ENCODE data around the gene TBL1XR1. TPM values are rescaled to one million over a fixed set of nuclear protein-coding genes. Genes with fewer than 3 reads are reported as not detected.

The TBL1XR1 gene
- total RNA-seq, 1 experiment from 2014 or later, result 175 TPM

GRCh38 chr3:177135841-177136492, 61.3 kb downstream of the TBL1XR1 start:
- no peaks in the 10 kb centered on the region for H3K9me3 Mint-ChIP-seq
- H2BK15ac ChIP-seq (ENCODE audit: low read depth, low read length), result no peak overlapping the region
- no peak overlapping the region for H4K8ac ChIP-seq (replicated peaks; ENCODE audit: insufficient read length, low read depth, low read length)
- no peak for DNase-seq
- H3T11ph ChIP-seq (ENCODE audit: low read length), result no peak overlapping the region
- H3K27me3 ChIP-seq (ENCODE audit: insufficient read depth, low read length), result no peaks in the 10 kb centered on the region
- H3K4ac ChIP-seq (ENCODE audit: low read depth, low read length), result no peak overlapping the region
- no peak overlapping the region for H3K9ac ChIP-seq (ENCODE audit: extremely low read depth, insufficient read length, low read length)
- no peak overlapping the region for H3K4me3 Mint-ChIP-seq
- WGBS (ENCODE audit: extremely low coverage, insufficient read length, low lambda C conversion rate), result no CpG with 5 or more reads among the region's 10 CpGs
- H3K4me2 ChIP-seq (ENCODE audit: insufficient read depth, insufficient read length, low read length), result no peak overlapping the region
- H3K4me1 ChIP-seq (ENCODE audit: insufficient read depth, low read length), result peaks cover 4% of the 10 kb centered on the region; the same call in 1 of the 2 replicates
- no peak overlapping the region for H3K27ac ChIP-seq (ENCODE audit: insufficient read length, low read depth, low read length)
- peaks cover 10 to 23% (median 19%) of the 10 kb centered on the region in 3 experiments; a peak in 6 of 7 replicates for H3K36me3 Mint-ChIP-seq (ENCODE audit: insufficient read depth in 1 of 3, low read depth in 3 of 3)
- no peaks in the 10 kb centered on the region for H3K23me2 ChIP-seq (ENCODE audit: insufficient read length, low read depth, low read length, poor library complexity, severe bottlenecking)
- H2AFZ ChIP-seq (ENCODE audit: low read length), result no peak overlapping the region
- H4K91ac ChIP-seq (ENCODE audit: insufficient read length, low read depth, low read length), result no peak overlapping the region
- no peak for TF ChIP-seq CTCF (conservative IDR thresholded peaks at IDR 0.05)
- no peak overlapping the region for H3K23ac ChIP-seq (ENCODE audit: insufficient read length, low read depth, low read length)
- no peak overlapping the region for H3K56ac ChIP-seq (ENCODE audit: insufficient read length, low read depth, low read length)
- H2BK20ac ChIP-seq (ENCODE audit: low read depth, low read length, poor library complexity, severe bottlenecking), result no peak overlapping the region
- H3K9me3 ChIP-seq (ENCODE audit: control insufficient read depth, low read depth, low read length), result no peaks in the 10 kb centered on the region
- no peak overlapping the region for H3K18ac ChIP-seq (ENCODE audit: insufficient read length, low read depth, low read length)
- no peaks in the 10 kb centered on the region for H3K27me3 Mint-ChIP-seq (ENCODE audit: low read depth)
- no peak overlapping the region for H3K14ac ChIP-seq (ENCODE audit: insufficient read depth, low read length)
- H3K4me1 Mint-ChIP-seq, result peaks cover 28 to 40% of the 10 kb centered on the region in 2 experiments
- no peak overlapping the region for H4K5ac ChIP-seq (ENCODE audit: insufficient read length, low read depth, low read length)
- no peak overlapping the region for H2AK5ac ChIP-seq (ENCODE audit: insufficient read length, low read length)
- peaks cover 10% of the 10 kb centered on the region for H3K79me1 ChIP-seq (ENCODE audit: insufficient read depth, low read depth, low read length, poor library complexity, severe bottlenecking)
- 0 out of 7 replicates have a peak overlapping the region, but pooled peaks of 1 of the 3 experiments have one; percentile 39 for H3K27ac Mint-ChIP-seq
- no peak overlapping the region for H2BK5ac ChIP-seq (ENCODE audit: insufficient read length, low read length)
- no peak overlapping the region for H2BK12ac ChIP-seq (ENCODE audit: insufficient read length, low read depth, low read length)
- peaks cover 75% of the 10 kb centered on the region for H3K79me2 ChIP-seq (ENCODE audit: insufficient read depth, low read length)
- H2BK120ac ChIP-seq (ENCODE audit: low read depth, low read length, poor library complexity, severe bottlenecking), result no peak overlapping the region
- no peaks in the 10 kb centered on the region for H4K20me1 ChIP-seq (ENCODE audit: control insufficient read depth, insufficient read depth, insufficient read length)

Data from H9 (cell line).